Measurements from ENCODE around the gene LRP1.

- TF ChIP-seq POLR2A (IDR thresholded peaks at IDR 0.05) (no peak), CTCF (IDR thresholded peaks at IDR 0.05) (no peak)
These were observed 43.4 kb downstream of the LRP1 start for GRCh38 chr12:57171668-57172067.

Data from vagina (tissue), 2 donors.